Progenitor cell of endocrine pancreas (in vitro differentiated cells): ENCODE measurements around the gene COL23A1. TPM values are rescaled to one million over a fixed set of nuclear protein-coding genes. Genes with fewer than 3 reads are reported as not detected.

ENCODE experiments used
- DNase-seq: peaks from one replicate; pipeline ENCODE4 v3.0.0; 2021; ENCODE audit warnings: low spot score; ENCODE audit not compliant: unreplicated experiment
- H3K27ac Mint-ChIP-seq: 2 replicates; pipeline ENCODE4 v1.8.0; 2021; ENCODE audit warnings: mild to moderate bottlenecking, moderate library complexity, mixed read lengths
- H3K27me3 Mint-ChIP-seq: 2 replicates; pipeline ENCODE4 v1.8.0; 2021; ENCODE audit warnings: mixed read lengths
- H3K36me3 Mint-ChIP-seq: 2 replicates; pipeline ENCODE4 v1.8.0; 2022; ENCODE audit warnings: mixed read lengths; ENCODE audit not compliant: insufficient read depth
- H3K4me1 Mint-ChIP-seq: 2 replicates; pipeline ENCODE4 v1.8.0; 2021; ENCODE audit warnings: low read depth, mixed read lengths
- H3K4me3 Mint-ChIP-seq: 2 replicates; pipeline ENCODE4 v1.8.0; 2021; ENCODE audit warnings: low read depth, mild to moderate bottlenecking, moderate library complexity, mixed read lengths
- H3K9me3 Mint-ChIP-seq: 2 replicates; pipeline ENCODE4 v1.8.0; 2021; ENCODE audit warnings: low read depth, mixed read lengths
- CTCF ChIP-seq: fragments of 200-600 bp; sonication (generic); IDR thresholded peaks from one replicate; pipeline ENCODE4 v1.5.0; 2021; ENCODE audit warnings: antibody characterized with exemption, mild to moderate bottlenecking; ENCODE audit not compliant: unreplicated experiment
- total RNA-seq: library from RNA; stranded (reverse); gene quantifications from 2 replicates; pipeline ENCODE4 v1.2.1, GENCODE V29; 2021

The COL23A1 gene
- total RNA-seq, 1 donor from 2014 or later: 0.36 TPM

DNA sequence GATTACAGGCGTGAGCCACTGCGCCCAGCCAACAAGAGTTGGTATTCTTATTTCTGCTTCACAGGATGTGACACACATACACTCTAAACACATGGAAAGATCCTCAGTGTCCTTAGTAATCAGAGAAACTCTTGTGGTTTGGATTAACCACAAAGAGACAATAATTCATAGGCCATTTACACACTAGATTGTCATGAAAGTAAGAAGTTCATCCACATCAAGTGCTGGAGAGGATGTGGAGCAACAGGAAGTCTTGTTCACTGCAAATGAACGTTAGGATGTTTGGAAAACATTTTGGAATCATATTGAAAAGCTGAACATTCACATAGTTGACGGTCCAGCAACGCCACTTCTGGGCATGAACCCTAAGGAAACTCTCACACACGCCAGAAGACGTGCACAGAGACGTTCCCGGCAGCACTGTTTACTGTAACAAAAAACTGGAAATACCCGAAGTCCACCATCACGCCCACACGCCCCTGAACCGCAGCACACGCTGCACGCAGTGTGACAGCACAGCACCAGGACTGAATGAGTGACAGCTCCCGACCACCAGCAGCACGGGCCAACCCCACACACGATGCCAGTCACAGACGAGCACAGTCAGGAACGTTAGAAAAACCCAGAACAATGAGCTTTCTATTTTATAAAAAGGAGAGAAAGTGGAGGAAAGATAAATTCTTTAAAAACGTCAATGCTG lies 87.6 kb downstream of the COL23A1 start:
- peaks cover 3% of the 10 kb centered on the region for H3K4me1 Mint-ChIP-seq
- no peak overlapping the region for H3K4me3 Mint-ChIP-seq
- no peak for TF ChIP-seq CTCF
- H3K27ac Mint-ChIP-seq: no peak overlapping the region
- H3K27me3 Mint-ChIP-seq: no peaks in the 10 kb centered on the region
- no peaks in the 10 kb centered on the region for H3K36me3 Mint-ChIP-seq
- no peak for DNase-seq
- peaks cover 5% of the 10 kb centered on the region for H3K9me3 Mint-ChIP-seq

DNA sequence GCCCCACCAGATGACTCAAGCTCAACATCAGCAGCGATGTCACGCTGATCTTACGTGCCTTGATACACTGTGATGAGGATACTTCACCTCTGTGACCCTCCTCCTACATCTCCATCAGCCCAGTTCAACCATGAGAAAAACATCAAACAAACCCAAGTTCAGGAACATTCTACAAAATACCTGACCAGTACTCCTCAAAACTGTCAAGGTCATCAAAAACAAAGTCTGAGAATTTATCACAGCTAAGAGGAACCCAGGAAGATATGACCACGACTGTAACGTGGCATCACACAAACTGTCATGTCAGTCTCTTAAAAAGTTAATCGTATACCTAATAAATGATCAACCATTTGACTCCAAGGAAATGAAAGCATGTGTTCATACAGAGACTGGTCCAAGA lies 90.8 kb downstream of the COL23A1 start:
- Mint-ChIP-seq H3K9me3 (no peaks in the 10 kb centered on the region), H3K27ac (no peak overlapping the region), H3K27me3 (no peaks in the 10 kb centered on the region), H3K36me3 (no peaks in the 10 kb centered on the region), H3K4me1 (peaks cover under 1% of the 10 kb centered on the region), H3K4me3 (no peak overlapping the region)
- no peak for DNase-seq
- no peak for TF ChIP-seq CTCF

DNA sequence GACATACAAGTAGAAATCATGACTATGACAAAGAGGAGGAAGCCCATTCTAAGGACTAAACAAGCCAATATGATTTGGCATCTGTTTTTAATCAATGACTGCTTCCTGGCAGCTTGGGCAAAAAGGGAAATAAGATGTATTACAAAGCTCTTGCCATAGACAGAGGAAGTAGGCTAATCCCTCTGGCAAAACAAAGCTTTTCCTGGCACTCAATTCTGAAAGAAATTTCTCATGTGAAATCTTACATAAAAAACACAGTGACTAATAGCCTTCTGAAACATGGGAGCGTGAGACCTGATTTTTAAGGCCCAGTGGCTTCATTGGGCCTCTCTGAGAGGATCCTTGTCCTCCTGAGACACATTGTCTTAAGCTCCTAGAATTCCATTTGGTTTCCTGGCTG lies 93.6 kb downstream of the COL23A1 start:
- H3K4me3 Mint-ChIP-seq: no peak overlapping the region
- no peaks in the 10 kb centered on the region for H3K9me3 Mint-ChIP-seq
- TF ChIP-seq CTCF: no peak
- no peak overlapping the region for H3K27ac Mint-ChIP-seq
- DNase-seq: no peak
- H3K36me3 Mint-ChIP-seq: no peaks in the 10 kb centered on the region
- no peaks in the 10 kb centered on the region for H3K4me1 Mint-ChIP-seq
- H3K27me3 Mint-ChIP-seq: no peaks in the 10 kb centered on the region

GRCh38 chr5:178496214-178496613 lies 94.0 kb downstream of the COL23A1 start:
- DNase-seq: no peak
- Mint-ChIP-seq H3K27ac (no peak overlapping the region), H3K4me3 (no peak overlapping the region), H3K4me1 (no peaks in the 10 kb centered on the region), H3K36me3 (no peaks in the 10 kb centered on the region), H3K9me3 (no peaks in the 10 kb centered on the region), H3K27me3 (no peaks in the 10 kb centered on the region)
- TF ChIP-seq CTCF: no peak

DNA sequence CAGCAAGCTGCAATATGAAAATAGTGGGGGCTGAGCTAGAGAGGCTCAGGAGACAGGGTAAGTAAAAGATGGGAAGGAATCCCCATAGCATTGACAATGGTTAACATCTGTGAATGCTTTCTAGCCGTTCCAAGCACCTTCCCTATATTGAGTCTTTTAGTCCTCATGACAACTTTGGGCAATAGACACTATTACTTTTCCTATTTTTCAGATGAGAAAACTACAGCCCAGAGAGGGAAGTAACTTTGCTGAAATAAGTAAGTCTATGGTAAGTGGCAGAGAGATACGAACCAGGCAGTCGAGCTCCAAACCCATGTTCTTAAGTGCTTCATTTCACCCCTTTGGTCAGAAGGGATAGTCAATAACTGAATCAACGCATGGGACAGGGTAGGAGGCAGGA lies 94.5 kb downstream of the COL23A1 start:
- no peaks in the 10 kb centered on the region for H3K4me1 Mint-ChIP-seq
- no peak for DNase-seq
- no peak for TF ChIP-seq CTCF
- H3K36me3 Mint-ChIP-seq: no peaks in the 10 kb centered on the region
- H3K27ac Mint-ChIP-seq: no peak overlapping the region
- H3K4me3 Mint-ChIP-seq: no peak overlapping the region
- no peaks in the 10 kb centered on the region for H3K9me3 Mint-ChIP-seq
- no peaks in the 10 kb centered on the region for H3K27me3 Mint-ChIP-seq
